A549 (cell line): ENCODE data around the gene TNRC6C. TPM values are rescaled to one million over a fixed set of nuclear protein-coding genes. Genes with fewer than 3 reads are reported as not detected.

ENCODE experiments used
- ATAC-seq, 2 experiments: fragments of 200-7000 bp in 1 of 2; fragments of >200 bp in 1 of 2; cut with Nextera tagmentation in 1 of 2; cut with Tn5 transposase in 1 of 2; 3 replicates each; pipeline versions ENCODE4 v1.8.0 to v1.9.1; 2018 to 2020; ENCODE audit warnings: mild to moderate bottlenecking in 1 of 2, moderate library complexity in 1 of 2
- CTCF ChIA-PET: fragments of 300-600 bp; sonication (Branson Sonifier 250); formaldehyde crosslinking; extraction: SDS; loops from one replicate; lab custom pipeline; 2021; ENCODE audit warnings: antibody characterized with exemption, inconsistent platforms; lab: Yijun Ruan, JAX
- POLR2A ChIA-PET: fragments of 350-600 bp; formaldehyde crosslinking; extraction: SDS; loops from one replicate; lab custom pipeline; 2021; ENCODE audit warnings: antibody characterized with exemption, inconsistent platforms; lab: Yijun Ruan, JAX
- DNase-seq, 2 experiments: peaks; one replicate each; pipeline versions ENCODE4 v3.0.0 to v3.0.0-alpha.2; 2011 to 2016; ENCODE audit warnings: low read depth in 1 of 2, low spot score in 1 of 2
- FAIRE-seq: peaks from 2 replicates; lab custom pipeline; 2011; peaks lifted over from hg19 to GRCh38; lab: Jason Lieb, UNC
- H3K27ac ChIP-seq, 2 experiments: fragments of >200 bp; sonication (Bioruptor Twin); formaldehyde crosslinking; 3 replicates each; pipeline ENCODE4 v1.5.1; 2016 to 2017
- H3K4me1 ChIP-seq: fragments of >200 bp; sonication (Bioruptor Twin); formaldehyde crosslinking; 3 replicates; pipeline ENCODE4 v1.6.1; 2016
- H3K4me2 ChIP-seq: fragments of >200 bp; sonication (Bioruptor Twin); formaldehyde crosslinking; 3 replicates; pipeline ENCODE4 v1.6.1; 2016
- H3K4me3 ChIP-seq: fragments of >200 bp; sonication (Bioruptor Twin); formaldehyde crosslinking; 3 replicates; pipeline ENCODE4 v1.5.1; 2016
- H3K9me3 ChIP-seq: fragments of >200 bp; sonication (Bioruptor Twin); formaldehyde crosslinking; 3 replicates; pipeline ENCODE4 v1.6.1; 2016
- CBX8 ChIP-seq: fragments of 200-600 bp; sonication (generic); IDR thresholded peaks from 2 replicates; pipeline ENCODE4 v1.6.1; 2016
- E2F6 ChIP-seq: IDR thresholded peaks from 2 replicates; pipeline ENCODE4 v1.6.1; 2012; ENCODE audit warnings: low read depth, borderline replicate concordance
- FOSL2 ChIP-seq, 2 experiments: fragments of 450-650 bp in 1 of 2; fragments of >200 bp in 1 of 2; sonication (Bioruptor Twin) in 1 of 2; formaldehyde crosslinking; IDR thresholded peaks; 2 replicates each; pipeline versions ENCODE4 v1.5.0 to v1.6.1; 2016 to 2020; ENCODE audit warnings: mild to moderate bottlenecking in 1 of 2, moderate library complexity in 1 of 2
- HDAC2 ChIP-seq: fragments of 200-600 bp; sonication (generic); IDR thresholded peaks from 2 replicates; pipeline ENCODE4 v1.6.1; 2016
- HMGXB4 ChIP-seq: fragments of 250-450 bp; sonication (Bioruptor Pico); IDR thresholded peaks from 2 replicates; pipeline ENCODE4 v1.5.0; 2021; ENCODE audit warnings: mild to moderate bottlenecking, moderate library complexity, borderline replicate concordance
- MAFK ChIP-seq: fragments of 450-650 bp; IDR thresholded peaks from 2 replicates; pipeline ENCODE4 v1.6.1; 2014; ENCODE audit not compliant: partially characterized antibody
- NPAS2 ChIP-seq: fragments of 250-450 bp; sonication (Bioruptor Pico); IDR thresholded peaks from 2 replicates; pipeline ENCODE4 v1.8.0; 2022; ENCODE audit warnings: mild to moderate bottlenecking, moderate library complexity, borderline replicate concordance
- POLR2AphosphoS2 ChIP-seq: conservative IDR thresholded peaks from 2 replicates; pipeline ENCODE4 v1.6.1; 2012; ENCODE audit warnings: low read length, improper control_type of control experiment, inconsistent platforms
- REST ChIP-seq: fragments of 200-600 bp; sonication (generic); IDR thresholded peaks from 2 replicates; pipeline ENCODE4 v1.6.1; 2016; ENCODE audit warnings: antibody characterized with exemption, mild to moderate bottlenecking, moderate library complexity
- TFCP2L1 ChIP-seq: fragments of 250-450 bp; sonication (Bioruptor Pico); IDR thresholded peaks from 2 replicates; pipeline ENCODE4 v1.5.0; 2021; ENCODE audit warnings: mild to moderate bottlenecking
- TP53 ChIP-seq: fragments of 250-450 bp; sonication (Bioruptor Pico); IDR thresholded peaks from 2 replicates; pipeline ENCODE4 v1.5.0; 2021; ENCODE audit warnings: mild to moderate bottlenecking, moderate library complexity
- USF2 ChIP-seq: fragments of 450-650 bp; IDR thresholded peaks from 2 replicates; pipeline ENCODE4 v1.6.1; 2014; ENCODE audit warnings: antibody characterized with exemption
- ZFP36 ChIP-seq: fragments of 450-650 bp; IDR thresholded peaks from 2 replicates; pipeline ENCODE4 v1.6.1; 2014; ENCODE audit warnings: borderline replicate concordance; ENCODE audit not compliant: partially characterized antibody
- ZNF302 ChIP-seq: fragments of 250-450 bp; sonication (Bioruptor Pico); IDR thresholded peaks from 2 replicates; pipeline ENCODE4 v1.9.0; 2021; ENCODE audit warnings: inconsistent platforms, mild to moderate bottlenecking, moderate library complexity
- WGBS: methylation state at CpG from one replicate; pipeline ENCODE4 v1.1.6; 2017; ENCODE audit errors: missing lambda C conversion rate; 5-methylcytosine and 5-hydroxymethylcytosine counted together
- polyA plus RNA-seq, 4 experiments: library from polyadenylated mRNA; depleted of rRNA in 3 of 4; stranded (reverse); fragments of >200 nt; fragmentation: RNase III in 1 of 4; extraction: RNeasy Plus Mini Kit Qiagen cat#74134 plus additional on column Dnase treatment in 1 of 4; gene quantifications; 2 replicates in 3 of 4; 3 replicates in 1 of 4; pipeline ENCODE4 v1.2.3, GENCODE V29; 2011 to 2017
- TF ChIP-seq, protein P1 (sequence below): fragments of >200 bp; sonication (Bioruptor Twin); formaldehyde crosslinking; IDR thresholded peaks from 2 replicates; pipeline ENCODE4 v1.6.1; 2016
- TF ChIP-seq, protein P2 (sequence below): IDR thresholded peaks from 2 replicates; pipeline ENCODE4 v1.6.1; 2012

Gene TNRC6C
- polyA plus RNA-seq, 2 of the 4 experiments (the other 2 are of a cell fraction), result 1.3 to 1.9 TPM

DNA sequence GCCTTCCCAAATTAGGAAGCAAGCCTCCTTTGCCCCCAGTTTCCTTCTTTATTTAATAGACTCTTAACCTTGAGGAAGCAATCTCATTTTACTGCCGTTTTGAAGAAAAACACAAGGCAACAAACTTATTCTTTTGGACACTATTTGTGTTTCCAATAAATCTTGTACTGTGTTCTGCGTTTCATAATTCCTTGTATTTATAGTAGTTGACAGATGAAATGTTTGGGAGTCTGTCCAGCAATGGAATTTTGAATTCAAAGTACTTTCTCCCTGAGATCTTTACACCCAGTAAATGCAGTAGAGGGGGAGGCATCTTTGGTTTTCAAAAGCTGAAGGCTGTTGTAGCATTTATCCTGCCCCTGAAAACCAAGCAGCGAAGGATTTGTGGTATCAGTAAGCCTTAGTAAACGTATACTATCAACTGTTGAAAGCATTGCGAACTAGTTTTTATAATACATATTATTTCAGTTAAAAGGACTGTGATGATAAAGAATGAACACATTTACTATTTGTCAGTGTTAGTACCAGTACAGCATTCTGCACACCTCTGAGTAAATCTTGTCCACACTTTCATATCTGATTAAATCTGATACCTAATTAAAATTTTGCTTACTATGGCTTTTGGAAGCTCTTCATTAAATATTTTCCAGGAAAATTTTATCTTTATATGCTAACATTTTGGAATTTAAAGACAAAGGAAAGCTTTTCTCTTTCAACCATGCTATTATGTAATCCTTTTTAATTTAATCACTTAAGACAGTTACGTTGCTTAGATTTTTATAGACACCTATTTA, 83.1 kb downstream of the TNRC6C start:
- FAIRE-seq (peak; percentile 63), ATAC-seq (peak in 1 of 2 experiments; percentile 51; a peak in 3 of 6 replicates), DNase-seq (no peak)
- peak overlapping the region; percentile 84 for H3K4me2 ChIP-seq
- H3K4me3 ChIP-seq, result peak overlapping the region; percentile 47
- WGBS, result 37% methylated on average over 6 of the region's 6 CpGs
- peaks cover 11% of the 10 kb centered on the region; the same call in 2 of the 3 replicates for H3K4me1 ChIP-seq
- no peak for TF ChIP-seq POLR2AphosphoS2
- TF ChIP-seq HMGXB4 (CRISPR knock-in tag), result 0 out of 2 replicates have a peak, but pooled peaks have one; percentile 17
- TF ChIP-seq CBX8, result no peak
- no peak for TF ChIP-seq USF2
- TF ChIP-seq MAFK, result peak; percentile 60
- no peak for TF ChIP-seq ZFP36
- no peak for TF ChIP-seq REST
- no peak for TF ChIP-seq NPAS2
- TF ChIP-seq TP53 (CRISPR knock-in tag), result no peak
- TF ChIP-seq, protein P1, sequence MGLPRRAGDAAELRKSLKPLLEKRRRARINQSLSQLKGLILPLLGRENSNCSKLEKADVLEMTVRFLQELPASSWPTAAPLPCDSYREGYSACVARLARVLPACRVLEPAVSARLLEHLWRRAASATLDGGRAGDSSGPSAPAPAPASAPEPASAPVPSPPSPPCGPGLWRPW, result no peak
- peak overlapping the region; percentile 77 to 89 for H3K27ac ChIP-seq
- CTCF ChIA-PET, result interaction anchor here (0.7 to 5.7 kb wide), 15 partner anchors 10 to 711 kb away, joined by 3 to 38 read pairs (median 4); no protein-coding TSS in a partner anchor
- H3K9me3 ChIP-seq, result no peaks in the 10 kb centered on the region
- POLR2A ChIA-PET, result interaction anchor here (0.6 to 2.7 kb wide), 5 partner anchors 10 to 98 kb away, joined by 3 to 19 read pairs (median 5); partner anchors contain the start of gene TNRC6C

DNA sequence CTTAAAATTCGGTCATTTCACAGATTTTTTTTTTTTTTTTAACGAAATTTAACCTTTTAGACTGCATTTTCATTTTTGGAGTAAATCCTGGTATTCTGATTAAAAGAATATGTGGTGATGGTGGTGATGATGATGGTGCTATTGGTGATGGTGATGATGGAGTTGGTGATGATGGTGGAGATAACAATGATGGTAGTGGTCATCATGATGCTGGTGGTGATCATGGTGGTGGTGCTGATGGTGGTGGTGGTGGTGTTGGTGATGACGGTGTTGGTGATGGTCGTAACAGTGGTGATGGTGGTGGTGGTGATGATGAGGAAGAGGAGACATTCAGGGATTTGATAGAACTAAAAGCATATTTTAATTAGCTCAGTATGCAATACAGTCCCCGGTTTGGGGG, 84.0 kb downstream of the TNRC6C start:
- Histone ChIP-seq H3K9me3 (no peaks in the 10 kb centered on the region), H3K4me2 (no peak overlapping the region), H3K27ac (no peak overlapping the region), H3K4me1 (peaks cover 11% of the 10 kb centered on the region; the same call in 2 of the 3 replicates), H3K4me3 (no peak overlapping the region)
- TF ChIP-seq HDAC2 (no peak), TFCP2L1 (no peak), E2F6 (no peak), ZNF302 (CRISPR knock-in tag) (no peak), FOSL2 (IDR thresholded peaks at IDR 0.05) (no peak), FOSL2 (CRISPR knock-in tag; IDR thresholded peaks at IDR 0.05) (no peak)
- TF ChIP-seq, protein P2, sequence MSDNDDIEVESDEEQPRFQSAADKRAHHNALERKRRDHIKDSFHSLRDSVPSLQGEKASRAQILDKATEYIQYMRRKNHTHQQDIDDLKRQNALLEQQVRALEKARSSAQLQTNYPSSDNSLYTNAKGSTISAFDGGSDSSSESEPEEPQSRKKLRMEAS, result no peak
- ChIA-PET POLR2A (no interaction called here), CTCF (interaction anchor here (0.7 to 5.7 kb wide), 9 partner anchors 8 to 712 kb away, joined by 3 to 38 read pairs (median 10); no protein-coding TSS in a partner anchor)
- WGBS, result 79% methylated on average over 5 of the region's 5 CpGs
- FAIRE-seq, result no peak
- ATAC-seq, result no peak
- DNase-seq, result no peak
